NK-92 treated with Interleukin-12 subunit alpha and Interleukin-12 subunit beta, amount 100 ng/mL, for 24 hours (cell line): ENCODE measurements around the gene MYH14.
A peak's percentile ranks its signal among the peaks of the same experiment; 100 is the strongest.

Experiments
- DNase-seq: peaks from one replicate; lab custom pipeline; 2025; lab: John Stamatoyannopoulos, UW

Gene MYH14

DNA sequence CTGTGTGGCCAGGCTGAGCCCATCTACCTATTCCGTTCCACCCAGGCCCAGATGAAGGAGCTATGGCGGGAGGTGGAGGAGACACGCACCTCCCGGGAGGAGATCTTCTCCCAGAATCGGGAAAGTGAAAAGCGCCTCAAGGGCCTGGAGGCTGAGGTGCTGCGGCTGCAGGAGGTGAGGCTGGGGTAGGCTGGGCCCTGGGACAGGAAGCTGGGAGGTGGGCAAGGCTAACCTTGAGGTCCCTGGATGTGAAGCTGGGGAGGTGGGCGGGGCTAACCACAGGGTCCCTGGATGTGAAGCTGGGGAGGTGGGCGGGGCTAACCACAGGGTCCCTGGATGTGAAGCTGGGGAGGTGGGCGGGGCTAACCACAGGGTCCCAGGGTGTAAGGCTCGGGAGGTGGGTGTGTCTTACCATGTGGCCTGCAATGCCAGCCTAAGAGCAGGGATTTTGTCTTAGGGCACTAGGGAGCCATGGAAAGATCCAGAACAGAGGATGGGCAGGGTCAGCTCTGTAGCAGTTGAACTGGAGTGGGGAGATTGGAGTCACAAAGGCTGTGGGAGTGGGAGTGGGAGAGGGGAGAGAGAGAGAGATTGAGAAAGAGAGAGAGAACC, 88.9 kb downstream of the MYH14 start:
- no peak for DNase-seq

- no peak for DNase-seq
Measured at GRCh38 chr19:50293263-50294004, 90.0 kb downstream of the MYH14 start.

DNA sequence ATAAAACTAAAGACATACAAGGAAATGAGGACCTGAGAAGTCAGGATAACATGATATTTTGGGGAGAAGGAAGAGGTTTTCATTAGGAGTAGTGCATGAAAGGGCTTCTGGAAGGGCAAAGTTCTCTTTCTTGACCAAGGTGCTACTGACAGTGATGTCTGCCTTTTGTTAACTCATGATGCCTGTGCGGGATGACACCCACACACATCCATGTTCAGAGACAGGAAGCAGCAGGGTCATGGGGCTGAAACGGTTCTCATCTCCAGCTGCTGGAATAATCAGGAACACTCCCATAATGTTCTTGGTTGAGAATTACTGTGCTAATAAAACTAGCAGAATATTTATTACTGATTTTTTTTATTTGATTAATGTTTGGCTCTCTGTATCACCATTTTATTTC, 96.6 kb downstream of the MYH14 start:
- no peak for DNase-seq

GRCh38 chr19:50300814-50301606, 97.6 kb downstream of the MYH14 start:
- DNase-seq, result peak; percentile 27

DNA sequence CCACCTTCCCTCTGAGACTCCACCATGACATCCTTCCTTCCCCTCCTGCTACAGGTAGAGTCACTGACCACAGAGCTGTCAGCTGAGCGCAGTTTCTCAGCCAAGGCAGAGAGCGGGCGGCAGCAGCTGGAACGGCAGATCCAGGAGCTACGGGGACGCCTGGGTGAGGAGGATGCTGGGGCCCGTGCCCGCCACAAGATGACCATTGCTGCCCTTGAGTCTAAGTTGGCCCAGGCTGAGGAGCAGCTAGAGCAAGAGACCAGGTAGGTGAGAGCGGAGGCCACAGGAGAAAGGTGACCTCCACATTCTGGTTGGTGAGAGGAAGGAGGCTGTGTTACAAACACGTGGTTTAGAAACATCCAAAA, 98.2 kb downstream of the MYH14 start:
- DNase-seq, result no peak

DNA sequence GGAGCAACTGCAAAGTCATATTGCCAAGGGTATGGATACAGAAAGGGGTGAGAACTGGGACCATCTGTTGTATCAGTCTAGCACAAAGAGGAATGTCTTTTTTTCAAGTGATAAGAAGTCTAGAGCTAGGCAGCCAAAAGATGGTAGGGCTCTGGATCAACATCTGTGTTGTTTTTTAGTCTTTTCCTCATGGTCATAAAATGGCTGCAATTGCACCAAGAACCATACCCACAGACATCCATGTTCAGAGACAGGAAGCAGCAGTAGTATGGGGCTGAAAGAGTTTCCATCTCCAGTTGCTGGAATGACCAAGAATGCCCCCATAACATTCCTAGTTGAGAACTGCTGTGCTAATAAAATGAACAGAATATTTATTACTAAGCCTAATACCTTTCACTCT, 100.1 kb downstream of the MYH14 start:
- DNase-seq, result no peak

GRCh38 chr19:50308991-50309390, 105.6 kb downstream of the MYH14 start:
- no peak for DNase-seq

GRCh38 chr19:50309396-50310125, 106.1 kb downstream of the MYH14 start:
- DNase-seq, result no peak

DNA sequence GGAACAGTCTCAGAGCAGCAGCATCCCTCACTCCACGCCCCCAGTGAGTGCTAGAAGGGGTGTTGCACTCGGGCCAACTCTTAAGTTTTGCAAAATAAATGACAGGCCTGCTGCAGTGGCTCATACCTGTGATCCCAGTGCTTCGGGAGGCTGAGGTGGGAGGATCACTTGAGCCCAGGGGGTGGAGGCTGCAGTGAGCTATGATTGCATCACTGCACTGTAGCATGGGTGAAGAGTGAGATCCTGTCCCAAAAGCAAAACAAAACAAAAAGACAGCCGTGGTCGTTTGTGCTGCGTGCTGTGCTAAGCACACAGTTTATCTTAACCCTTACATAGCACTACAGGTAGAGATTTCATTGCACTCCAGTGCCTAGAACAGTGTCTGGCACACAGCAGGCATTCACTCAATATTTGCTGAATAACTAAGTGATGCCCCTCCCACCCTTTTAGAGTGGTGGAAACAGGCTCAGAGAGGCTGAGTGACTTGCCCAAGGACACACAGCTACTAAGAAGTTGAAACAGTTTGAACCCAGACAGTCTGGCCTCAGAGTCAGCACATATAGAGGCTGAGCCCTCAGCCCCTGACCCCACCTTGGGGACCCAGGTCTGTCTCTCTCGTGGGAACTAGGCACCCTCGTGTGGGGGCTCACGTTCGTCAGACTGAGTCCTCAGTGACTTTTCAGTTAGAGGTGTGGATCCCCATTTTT, 107.5 kb downstream of the MYH14 start:
- no peak for DNase-seq

DNA sequence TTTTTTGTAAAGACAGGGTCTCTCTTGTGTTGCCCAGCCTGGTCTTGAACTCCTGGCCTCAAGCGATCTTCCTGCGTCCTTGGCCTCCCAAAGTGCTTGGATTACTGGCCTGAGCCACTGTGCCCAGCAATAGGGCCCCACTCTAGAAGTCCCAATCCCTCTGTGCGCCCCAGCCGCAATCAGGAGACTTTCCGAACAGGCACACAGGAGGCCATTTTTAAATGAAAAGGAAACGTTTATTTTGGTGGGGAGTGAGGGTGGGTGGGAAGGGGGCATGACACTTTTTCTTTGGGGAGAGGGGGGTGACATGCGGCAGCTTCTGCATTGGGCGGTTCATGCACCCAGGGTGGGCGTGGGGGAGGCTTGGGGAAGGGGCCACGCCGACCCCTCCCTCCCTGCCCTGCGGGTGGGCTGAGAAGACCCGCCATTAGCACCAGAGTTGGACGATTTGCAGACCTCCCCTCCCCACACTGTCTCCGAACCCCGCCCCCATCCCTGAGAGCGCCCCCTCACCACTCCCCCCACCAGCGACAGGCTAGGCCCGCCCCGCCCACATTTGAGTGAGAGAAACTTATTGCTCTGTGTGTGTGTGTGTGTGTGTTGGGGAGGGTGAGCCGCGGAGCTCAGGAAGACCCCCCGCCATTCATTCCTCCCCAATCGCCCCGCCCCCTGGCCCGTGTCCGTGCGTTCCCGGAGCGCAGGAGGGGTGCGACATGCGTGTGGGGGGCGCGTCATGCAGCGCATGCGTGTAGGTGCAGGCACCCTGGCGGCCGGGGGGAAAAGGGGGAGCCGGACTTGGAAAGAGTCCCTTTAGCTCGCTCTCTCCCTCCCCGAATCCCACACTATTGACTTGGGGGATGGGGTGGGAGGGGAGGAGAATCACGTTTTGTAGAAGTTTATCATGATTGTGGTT, 108.6 kb downstream of the MYH14 start:
- no peak for DNase-seq

GRCh38 chr19:50312967-50313811, 109.8 kb downstream of the MYH14 start:
- DNase-seq, result no peak

GRCh38 chr19:50313812-50314536, 110.6 kb downstream of the MYH14 start:
- no peak for DNase-seq

DNA sequence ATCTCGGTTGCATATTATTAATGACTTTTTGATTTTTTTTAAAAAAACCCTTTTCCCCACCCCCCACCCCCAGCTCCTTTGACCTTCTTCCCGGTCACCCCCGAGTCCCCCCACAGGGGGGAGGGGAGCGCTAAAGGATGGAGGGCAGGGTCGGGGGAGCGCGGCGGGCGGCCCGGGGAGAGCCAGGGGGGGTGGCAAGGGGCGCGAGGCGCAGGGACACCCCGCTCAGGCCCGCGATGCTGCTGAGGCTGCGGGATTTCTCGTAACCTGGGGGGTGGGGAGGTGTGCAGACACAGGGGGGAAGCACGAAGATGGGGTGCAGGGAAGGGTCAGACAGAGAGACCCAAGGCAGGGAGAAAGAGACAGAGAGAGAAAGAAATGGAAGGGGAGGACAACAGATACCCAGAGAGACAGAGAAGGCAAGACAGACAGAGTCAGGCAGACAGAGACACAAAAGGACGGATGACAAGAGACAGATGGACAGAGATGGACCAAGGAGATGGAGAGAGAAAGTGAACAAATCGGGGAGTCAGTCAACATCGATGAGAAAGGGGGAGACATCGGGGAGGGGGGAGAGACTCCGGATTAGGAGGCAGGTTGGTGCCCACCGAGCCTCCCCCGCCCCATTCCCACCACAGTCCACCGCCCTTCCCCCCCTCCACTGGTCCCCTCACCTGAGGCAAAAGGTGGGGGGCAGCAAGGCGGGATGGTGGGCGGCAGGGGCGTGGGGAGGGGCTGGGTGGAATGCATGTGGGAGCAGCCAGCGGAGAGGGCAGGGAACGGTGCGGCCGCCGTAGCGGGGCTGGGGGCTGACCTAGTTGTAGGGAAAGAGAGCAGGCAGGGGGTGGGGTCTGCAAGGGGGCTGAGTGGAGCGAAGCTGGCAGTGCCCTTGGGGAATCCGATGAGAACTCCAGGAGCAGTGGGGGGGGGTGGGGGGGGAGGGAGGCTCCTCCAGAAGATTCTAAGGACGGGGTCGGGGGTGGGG, 111.6 kb downstream of the MYH14 start:
- DNase-seq, result no peak

DNA sequence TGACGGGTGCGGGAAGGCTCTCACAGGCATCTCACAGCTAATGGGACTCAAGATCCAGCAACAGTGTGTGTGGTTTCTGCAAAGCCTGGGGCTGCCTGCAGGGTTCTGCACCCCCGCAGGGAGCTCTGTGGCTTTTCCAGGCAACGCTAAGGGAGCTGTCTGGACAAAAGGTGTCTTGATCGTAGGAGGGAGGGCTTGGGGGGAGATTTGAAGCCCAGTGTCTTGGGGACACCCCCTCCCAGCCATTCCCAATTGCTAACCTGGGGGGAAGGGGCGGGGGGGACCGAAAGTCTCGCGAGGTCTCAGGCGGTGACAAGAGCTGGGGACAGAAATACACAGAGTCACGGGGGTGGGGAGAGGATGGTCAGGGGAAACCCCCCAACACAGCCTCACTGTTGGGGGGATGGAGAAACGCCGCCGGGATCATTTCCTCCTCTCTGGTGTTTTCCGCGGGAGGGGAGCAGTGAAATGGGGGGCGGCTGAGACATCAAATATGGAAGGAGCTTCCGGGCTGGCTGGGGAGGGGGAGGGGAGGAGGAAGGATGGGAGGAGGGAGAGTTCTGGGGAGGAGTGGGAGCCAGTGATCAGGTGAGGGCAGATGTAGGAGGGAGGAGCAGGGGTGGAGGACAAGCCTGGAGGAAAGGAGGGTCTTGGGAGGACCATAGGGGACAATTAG, 112.5 kb downstream of the MYH14 start:
- DNase-seq, result no peak

- no peak for DNase-seq
Measured at GRCh38 chr19:50317115-50317514, 113.7 kb downstream of the MYH14 start.

DNA sequence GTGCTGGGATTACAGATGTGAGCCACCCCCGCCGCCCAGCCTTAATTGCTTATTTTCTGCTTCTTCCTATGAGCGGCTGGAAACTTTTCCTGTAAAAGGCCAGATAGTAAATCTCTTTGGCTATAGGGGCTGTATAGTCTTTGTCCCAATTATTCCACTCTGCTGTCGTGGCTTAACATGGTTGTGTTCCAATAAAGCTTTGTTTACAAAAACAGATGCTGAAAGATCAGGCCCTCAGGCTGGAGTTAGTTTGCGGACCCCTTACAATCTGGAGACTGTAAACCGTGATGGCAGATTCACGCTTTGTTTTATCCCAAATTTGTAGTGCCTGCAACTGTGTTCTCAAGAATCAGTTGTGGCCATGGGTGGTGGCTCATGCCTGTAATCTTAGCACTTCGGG, 115.0 kb downstream of the MYH14 start:
- DNase-seq, result no peak

DNA sequence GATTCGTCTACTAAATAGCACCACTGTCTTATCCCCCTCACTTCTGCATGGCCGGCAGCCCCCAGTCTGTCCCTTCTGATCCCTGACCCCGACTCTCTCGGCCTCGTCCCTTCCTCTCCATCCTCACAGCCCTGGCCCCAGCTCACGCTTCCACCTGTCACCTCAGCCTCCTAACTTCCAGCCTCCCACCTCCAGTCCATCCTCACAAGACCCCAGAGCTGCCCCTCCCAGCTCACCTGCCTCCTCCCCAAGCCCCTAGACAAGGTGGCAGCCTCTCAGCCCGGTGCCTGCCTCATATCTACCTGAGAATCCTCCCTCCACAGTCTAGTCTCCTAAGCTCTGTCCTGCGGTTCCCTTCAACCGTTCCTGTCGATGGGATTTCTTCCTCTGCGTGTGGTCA, 115.7 kb downstream of the MYH14 start:
- DNase-seq, result no peak
